HCT116 (cell line): ENCODE measurements around the gene ZNF575. TPM values are rescaled to one million over a fixed set of nuclear protein-coding genes. Genes with fewer than 3 reads are reported as not detected.

Source experiments
- ATAC-seq: fragments of 200-7000 bp; cut with Tn5 transposase; 2 replicates; pipeline ENCODE4 v1.9.1; 2020; ENCODE audit warnings: mild to moderate bottlenecking, moderate library complexity
- BruUV-seq: library from RNA; stranded (reverse); fragments of 400-500 nt; replicated peaks from 2 replicates; lab custom pipeline; 2021; lab: Mats Ljungman, UMichigan
- CTCF ChIA-PET: fragments of 300-600 bp; sonication (Branson Sonifier 250); formaldehyde crosslinking; loops from one replicate; lab custom pipeline; 2021; ENCODE audit warnings: antibody characterized with exemption; lab: Charles Lee
- POLR2A ChIA-PET: fragments of 300-600, 350-600 bp; sonication (Branson Sonifier 250); formaldehyde crosslinking; loops from one replicate; lab custom pipeline; 2021; ENCODE audit warnings: antibody characterized with exemption; lab: Charles Lee
- RAD21 ChIA-PET, 2 experiments: fragments of 300-600 bp; sonication (Branson Sonifier 250); formaldehyde crosslinking; loops; one replicate each; lab custom pipeline; 2023; ENCODE audit warnings: low total read pairs in 2 of 2; ENCODE audit not compliant: uncharacterized antibody in 2 of 2, unreplicated experiment in 2 of 2, low non-redundant PET in 1 of 2; lab: Charles Lee
- DNase-seq: peaks from one replicate; pipeline ENCODE4 v3.0.0-alpha.2; 2010; ENCODE audit warnings: low read depth, low spot score
- H2AFZ ChIP-seq: fragments of 200-600 bp; shearing (Covaris generic), sonication (generic); 2 replicates; pipeline ENCODE4 v1.6.1; 2017; ENCODE audit warnings: low read depth, mixed run types, mixed read lengths, antibody characterized with exemption, low read length; ENCODE audit not compliant: poor library complexity, severe bottlenecking
- H3K27ac ChIP-seq: 2 replicates; pipeline ENCODE4 v1.5.1; 2012; ENCODE audit warnings: low read depth, low read length
- H3K27me3 ChIP-seq: fragments of 200-600 bp; sonication (generic); 2 replicates; pipeline ENCODE4 v1.6.1; 2016; ENCODE audit warnings: mixed run types, low read length, mixed read lengths; ENCODE audit not compliant: insufficient read depth
- H3K36me3 ChIP-seq, 2 experiments: fragments of 200-500 bp in 1 of 2; fragments of 200-600 bp in 1 of 2; sonication (Bioruptor generic) in 1 of 2; sonication (generic) in 1 of 2; 2 replicates each; pipeline versions ENCODE4 v1.5.1 to v1.6.1; 2014 to 2016; ENCODE audit warnings: low read length in 2 of 2, inconsistent platforms in 1 of 2, mixed read lengths in 1 of 2, mixed run types in 1 of 2; ENCODE audit not compliant: insufficient read depth in 2 of 2, control insufficient read depth in 1 of 2
- H3K4me1 ChIP-seq, 2 experiments: fragments of 200-600 bp in 1 of 2; sonication (generic) in 1 of 2; 2 replicates each; pipeline versions ENCODE4 v1.5.1 to v1.6.1; 2012 to 2017; ENCODE audit warnings: low read length in 2 of 2, inconsistent platforms in 1 of 2, mild to moderate bottlenecking in 1 of 2, mixed read lengths in 1 of 2, mixed run types in 1 of 2, moderate library complexity in 1 of 2; ENCODE audit not compliant: insufficient read depth in 2 of 2, control insufficient read depth in 1 of 2
- H3K4me2 ChIP-seq: fragments of 200-600 bp; sonication (generic); 2 replicates; pipeline ENCODE4 v1.6.1; 2017; ENCODE audit warnings: mixed run types, low read length, mixed read lengths
- H3K4me3 ChIP-seq, 2 experiments: fragments of 200-600 bp in 1 of 2; sonication (generic) in 1 of 2; replicated peaks in 1 of 2; 2 replicates each; pipeline ENCODE4 v1.5.1; 2011 to 2016; ENCODE audit warnings: low read length in 2 of 2, control low read depth in 1 of 2, low read depth in 1 of 2, mild to moderate bottlenecking in 1 of 2, mixed read lengths in 1 of 2, mixed run types in 1 of 2
- H3K79me2 ChIP-seq: fragments of 200-600 bp; sonication (generic); 2 replicates; pipeline ENCODE4 v1.6.1; 2017; ENCODE audit warnings: mild to moderate bottlenecking, mixed run types, low read length, moderate library complexity, mixed read lengths; ENCODE audit not compliant: insufficient read depth
- H3K9ac ChIP-seq: fragments of 200-600 bp; sonication (generic); 2 replicates; pipeline ENCODE4 v1.6.1; 2016; ENCODE audit warnings: low read length, mixed read lengths
- H3K9me2 ChIP-seq: fragments of 200-600 bp; sonication (generic), shearing (Covaris generic); 2 replicates; pipeline ENCODE4 v1.6.1; 2017; ENCODE audit warnings: mixed run types, mild to moderate bottlenecking, moderate library complexity; ENCODE audit not compliant: insufficient read depth
- H3K9me3 ChIP-seq, 2 experiments: fragments of 200-500 bp in 1 of 2; fragments of 200-600 bp in 1 of 2; sonication (Bioruptor generic) in 1 of 2; sonication (generic) in 1 of 2; 2 replicates each; pipeline ENCODE4 v1.6.1; 2014 to 2017; ENCODE audit warnings: low read length in 2 of 2, mixed read lengths in 2 of 2, inconsistent platforms in 1 of 2, low read depth in 1 of 2, mild to moderate bottlenecking in 1 of 2, mixed run types in 1 of 2, moderate library complexity in 1 of 2; ENCODE audit not compliant: control insufficient read depth in 1 of 2, insufficient read depth in 1 of 2
- H4K20me1 ChIP-seq: fragments of 200-600 bp; sonication (generic), shearing (Covaris generic); 2 replicates; pipeline ENCODE4 v1.6.1; 2017; ENCODE audit warnings: mixed run types, mild to moderate bottlenecking, moderate library complexity; ENCODE audit not compliant: insufficient read depth
- CBX3 ChIP-seq: IDR thresholded peaks from 2 replicates; pipeline ENCODE4 v1.6.1; 2012; ENCODE audit warnings: low read depth
- EZH2phosphoT487 ChIP-seq: fragments of 200-600 bp; IDR thresholded peaks from 2 replicates; pipeline ENCODE4 v1.6.1; 2018; ENCODE audit warnings: antibody characterized with exemption, borderline replicate concordance
- FOSL1 ChIP-seq: IDR thresholded peaks from 2 replicates; pipeline ENCODE4 v1.6.1; 2012; ENCODE audit warnings: low read depth
- RAD21 ChIP-seq: IDR thresholded peaks from 2 replicates; pipeline ENCODE4 v1.6.1; 2012; ENCODE audit warnings: low read depth, mild to moderate bottlenecking
- intact Hi-C: fragments of 100-400 bp; cut with micrococcal nuclease; formaldehyde crosslinking; loops from 2 replicates; pipeline ENCODE4 v1.10.0; 2022
- total RNA-seq: library from RNA; stranded (reverse); gene quantifications from one replicate; pipeline ENCODE4 v1.2.1, GENCODE V29; 2021; ENCODE audit not compliant: unreplicated experiment
- TF ChIP-seq, protein P1 (sequence below), 3 experiments: fragments of 200-600 bp in 1 of 3; sonication (generic) in 1 of 3; IDR thresholded peaks in 2 of 3; conservative IDR thresholded peaks in 1 of 3; 2 replicates each; pipeline ENCODE4 v1.5.1; 2012 to 2017; ENCODE audit warnings: low read depth in 2 of 3, low read length in 2 of 3, antibody characterized with exemption in 1 of 3, borderline replicate concordance in 1 of 3, control low read depth in 1 of 3, mild to moderate bottlenecking in 1 of 3, mixed read lengths in 1 of 3, mixed run types in 1 of 3, moderate library complexity in 1 of 3; ENCODE audit not compliant: insufficient read depth in 1 of 3

Gene ZNF575
- total RNA-seq, 1 experiment from 2014 or later = 1.9 TPM

DNA sequence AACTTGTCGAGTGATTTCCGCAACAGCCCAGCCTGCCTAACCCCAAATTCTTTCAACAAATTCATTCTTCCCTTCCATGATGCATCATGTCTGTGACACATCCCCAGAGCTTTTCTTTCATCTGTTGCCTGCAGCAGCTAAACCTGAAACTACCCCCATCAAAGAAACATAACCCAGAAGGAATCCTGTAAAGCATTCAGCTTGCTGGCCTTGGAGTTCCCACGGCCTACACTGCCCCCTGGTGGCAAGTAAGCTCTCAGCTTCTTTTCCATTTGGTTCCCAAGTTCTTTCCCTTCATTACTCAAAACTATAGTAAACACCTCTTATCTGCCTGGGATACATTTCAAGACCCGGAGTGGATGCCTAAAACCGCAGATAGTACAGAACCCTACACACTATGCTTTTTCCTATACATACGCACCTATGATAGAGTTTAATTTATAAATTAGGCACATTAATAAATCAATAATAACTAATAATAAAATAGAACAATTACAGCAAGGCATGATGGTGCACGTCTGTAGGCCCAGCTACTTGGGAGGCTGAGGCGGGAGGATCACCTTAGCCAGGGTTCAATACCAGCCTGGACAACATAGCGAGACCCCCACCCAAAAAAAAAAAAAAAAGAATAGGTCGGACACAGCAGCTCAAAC is 13.4 kb upstream of the ZNF575 start:
- BruUV-seq = no TSS peak

More for the DNA sequence above, 13.4 kb upstream of the ZNF575 start:
- Histone ChIP-seq H4K20me1 (no peaks in the 10 kb centered on the region), H3K9me2 (no peaks in the 10 kb centered on the region), H3K9me3 (no peaks in the 10 kb centered on the region), H3K27ac (no peak overlapping the region), H3K27me3 (no peaks in the 10 kb centered on the region), H2AFZ (no peak overlapping the region), H3K4me2 (no peak overlapping the region), H3K79me2 (peaks cover 32% of the 10 kb centered on the region; the same call in 1 of the 2 replicates), H3K4me3 (no peak overlapping the region), H3K36me3 (no peaks in the 10 kb centered on the region; a peak in 1 of 4 replicates), H3K4me1 (peaks cover 19 to 30% of the 10 kb centered on the region in 2 experiments), H3K9ac (no peak overlapping the region)
- ChIA-PET POLR2A (interaction anchor here (0.7 to 1.8 kb wide), 6 partner anchors 11 to 87 kb away, joined by 3 to 9 read pairs (median 4); partner anchors contain the start of gene ZNF575), CTCF (interaction anchor here (0.6 to 6.3 kb wide), 20 partner anchors 9 to 289 kb away, joined by 3 to 225 read pairs (median 5); partner anchors contain the start of genes ETHE1, IRGQ, LYPD3 and PHLDB3), RAD21 (interaction anchor here (0.8 to 2.8 kb wide), 6 partner anchors 14 to 87 kb away, joined by 3 to 32 read pairs (median 4); partner anchors contain the start of gene ZNF575 (in 1 of the 2))
- peak; percentile 76 for ATAC-seq
- DNase-seq = peak; percentile 74
- 0 out of 2 replicates have a peak, but pooled peaks have one; percentile 10 for TF ChIP-seq FOSL1
- TF ChIP-seq EZH2phosphoT487 = no peak
- TF ChIP-seq, protein P1, sequence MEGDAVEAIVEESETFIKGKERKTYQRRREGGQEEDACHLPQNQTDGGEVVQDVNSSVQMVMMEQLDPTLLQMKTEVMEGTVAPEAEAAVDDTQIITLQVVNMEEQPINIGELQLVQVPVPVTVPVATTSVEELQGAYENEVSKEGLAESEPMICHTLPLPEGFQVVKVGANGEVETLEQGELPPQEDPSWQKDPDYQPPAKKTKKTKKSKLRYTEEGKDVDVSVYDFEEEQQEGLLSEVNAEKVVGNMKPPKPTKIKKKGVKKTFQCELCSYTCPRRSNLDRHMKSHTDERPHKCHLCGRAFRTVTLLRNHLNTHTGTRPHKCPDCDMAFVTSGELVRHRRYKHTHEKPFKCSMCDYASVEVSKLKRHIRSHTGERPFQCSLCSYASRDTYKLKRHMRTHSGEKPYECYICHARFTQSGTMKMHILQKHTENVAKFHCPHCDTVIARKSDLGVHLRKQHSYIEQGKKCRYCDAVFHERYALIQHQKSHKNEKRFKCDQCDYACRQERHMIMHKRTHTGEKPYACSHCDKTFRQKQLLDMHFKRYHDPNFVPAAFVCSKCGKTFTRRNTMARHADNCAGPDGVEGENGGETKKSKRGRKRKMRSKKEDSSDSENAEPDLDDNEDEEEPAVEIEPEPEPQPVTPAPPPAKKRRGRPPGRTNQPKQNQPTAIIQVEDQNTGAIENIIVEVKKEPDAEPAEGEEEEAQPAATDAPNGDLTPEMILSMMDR (IDR thresholded peaks at IDR 0.05 in 2 of 3, conservative IDR thresholded peaks at IDR 0.05 in 1 of 3; ENCODE audit: borderline replicate concordance in 1 of 3, insufficient read depth in 1 of 3, low read depth in 2 of 3, low read length in 2 of 3) = peak; percentile 88 to 93 (median 91)
- peak; percentile 93 for TF ChIP-seq RAD21
- TF ChIP-seq CBX3 = no peak
- intact Hi-C loops = loop anchor here (1.0 to 2.0 kb wide), 3 partner anchors 72 to 289 kb away; no protein-coding TSS in a partner anchor
